ENCODE measurements around the gene GDAP1L1.

GDAP1L1 gene

DNA sequence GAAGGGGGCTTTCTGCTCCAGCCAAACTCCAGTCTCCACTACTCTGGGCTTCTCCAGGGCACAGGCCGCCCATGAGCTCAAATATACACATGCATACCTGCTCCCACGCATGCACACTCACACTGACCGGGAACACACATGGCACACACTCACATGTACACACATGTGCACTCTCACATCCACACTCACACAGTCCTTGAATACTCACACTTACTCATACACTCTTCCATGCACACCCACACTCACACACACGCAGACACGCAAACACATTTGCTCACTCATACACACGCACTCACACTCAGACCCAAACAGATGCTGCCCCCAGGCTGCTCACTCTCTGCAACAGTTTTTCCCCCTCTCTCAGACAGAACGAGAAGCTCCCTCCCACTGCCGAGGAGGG, 7.0 kb downstream of the GDAP1L1 start:
- no peak for DNase-seq
- TF ChIP-seq GATA1 (IDR thresholded peaks at IDR 0.05; ENCODE audit: low read depth, low read length) (no peak), POLR2A (IDR thresholded peaks at IDR 0.05; ENCODE audit: low read length) (no peak)

DNA sequence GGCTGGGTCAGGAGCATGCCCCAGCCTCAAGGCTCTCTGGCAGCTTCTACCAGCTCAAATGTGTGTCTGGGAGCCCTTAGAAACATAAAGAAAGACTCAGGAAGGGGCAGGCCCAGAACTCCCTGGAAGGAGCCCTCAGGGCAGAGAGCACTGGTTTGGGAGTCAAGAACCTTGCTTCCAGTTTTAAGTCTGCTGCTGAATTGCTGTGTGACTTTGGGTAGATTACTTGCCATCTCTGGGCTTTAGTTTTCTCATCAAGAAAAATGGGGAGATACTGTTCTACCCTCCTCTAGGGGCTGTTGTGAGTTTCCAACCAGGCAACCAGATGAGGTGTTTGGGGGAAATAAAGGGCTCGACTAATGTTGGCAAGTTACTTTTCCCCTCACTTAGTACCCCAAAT, 8.8 kb downstream of the GDAP1L1 start:
- TF ChIP-seq GATA1 (IDR thresholded peaks at IDR 0.05; ENCODE audit: low read depth, low read length) (no peak), POLR2A (IDR thresholded peaks at IDR 0.05; ENCODE audit: low read length) (no peak)
- no peak for DNase-seq

DNA sequence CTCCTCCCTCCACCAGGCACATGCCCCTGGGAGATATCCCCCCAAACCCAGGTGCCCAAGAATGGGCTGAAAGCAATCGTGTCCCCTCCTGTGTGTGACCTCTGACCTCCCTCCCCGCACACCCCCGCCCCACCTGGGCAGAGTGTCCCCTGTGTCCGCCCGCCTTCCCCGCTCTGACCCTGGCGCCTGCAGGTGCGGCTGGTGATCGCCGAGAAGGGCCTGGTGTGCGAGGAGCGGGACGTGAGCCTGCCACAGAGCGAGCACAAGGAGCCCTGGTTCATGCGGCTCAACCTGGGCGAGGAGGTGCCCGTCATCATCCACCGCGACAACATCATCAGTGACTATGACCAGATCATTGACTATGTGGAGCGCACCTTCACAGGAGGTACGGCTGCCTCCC, 9.9 kb downstream of the GDAP1L1 start:
- no peak for TF ChIP-seq POLR2A (IDR thresholded peaks at IDR 0.05; ENCODE audit: low read length)
- TF ChIP-seq GATA1 (IDR thresholded peaks at IDR 0.05; ENCODE audit: low read depth, low read length) = no peak
- no peak for DNase-seq

DNA sequence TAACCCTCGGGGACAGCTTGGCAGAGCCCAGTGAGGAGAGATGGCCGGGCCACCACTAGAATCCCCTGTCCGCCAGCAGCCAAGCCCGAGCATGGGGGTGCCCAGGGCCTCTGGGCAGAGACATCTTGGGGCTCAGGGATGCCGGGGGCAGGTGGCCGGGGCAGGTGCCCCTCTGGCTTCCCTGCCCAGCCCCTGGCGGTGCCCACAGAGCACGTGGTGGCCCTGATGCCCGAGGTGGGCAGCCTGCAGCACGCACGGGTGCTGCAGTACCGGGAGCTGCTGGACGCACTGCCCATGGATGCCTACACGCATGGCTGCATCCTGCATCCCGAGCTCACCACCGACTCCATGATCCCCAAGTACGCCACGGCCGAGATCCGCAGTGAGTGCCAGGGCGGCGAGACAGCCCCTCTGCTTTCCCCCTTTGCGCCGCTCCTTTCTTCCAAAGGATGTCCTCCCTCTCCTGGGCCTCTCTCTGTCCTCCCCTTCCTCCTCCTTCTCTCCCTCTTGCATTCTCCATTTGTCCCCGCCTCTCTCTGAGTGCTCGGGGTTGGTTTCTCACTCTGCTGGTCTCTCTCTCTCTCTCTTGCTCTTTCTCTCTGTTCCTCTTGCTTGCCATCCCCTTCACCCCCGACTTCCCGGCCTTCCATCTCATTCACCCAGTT, 11.2 kb downstream of the GDAP1L1 start:
- TF ChIP-seq GATA1 (IDR thresholded peaks at IDR 0.05; ENCODE audit: low read depth, low read length) = no peak
- TF ChIP-seq POLR2A (IDR thresholded peaks at IDR 0.05; ENCODE audit: low read length) = no peak
- no peak for DNase-seq

DNA sequence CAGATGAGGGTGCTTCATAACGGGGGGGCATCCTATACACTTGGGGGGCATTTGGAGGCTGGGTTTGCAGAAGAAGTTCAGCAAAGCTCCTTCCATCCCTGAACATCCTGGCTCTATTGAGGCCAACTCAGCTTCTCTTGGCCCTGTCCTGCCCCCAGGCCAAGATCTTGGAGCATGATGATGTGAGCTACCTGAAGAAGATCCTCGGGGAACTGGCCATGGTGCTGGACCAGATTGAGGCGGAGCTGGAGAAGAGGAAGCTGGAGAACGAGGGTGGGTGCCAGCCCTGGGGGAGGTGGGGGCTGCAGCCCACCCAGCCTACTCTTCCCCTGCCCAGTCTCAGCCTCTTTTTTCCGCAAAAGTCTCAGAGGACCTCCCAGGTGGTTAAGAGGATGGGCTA, 17.2 kb downstream of the GDAP1L1 start:
- no peak for DNase-seq
- no peak for TF ChIP-seq POLR2A (IDR thresholded peaks at IDR 0.05; ENCODE audit: low read length)
- TF ChIP-seq GATA1 (IDR thresholded peaks at IDR 0.05; ENCODE audit: low read depth, low read length) = no peak

DNA sequence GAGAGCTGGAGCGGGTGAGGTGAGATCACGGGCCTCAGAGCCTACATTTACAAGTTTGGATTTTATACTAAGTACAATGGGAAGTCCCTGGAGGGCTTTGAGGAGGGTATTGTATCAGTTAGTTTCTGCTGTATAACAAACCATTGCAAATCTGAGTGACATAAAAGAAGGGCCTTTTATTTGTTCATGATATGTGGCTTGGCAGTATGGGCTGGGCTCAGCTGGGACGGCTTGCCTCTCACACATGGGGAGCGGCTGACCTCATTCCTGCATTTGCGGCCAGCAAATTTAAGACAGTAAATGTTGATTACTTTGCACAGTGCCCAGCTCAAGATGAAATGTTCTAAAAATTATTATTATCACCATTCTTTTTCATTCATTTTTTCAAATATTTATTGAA, 21.7 kb downstream of the GDAP1L1 start:
- TF ChIP-seq POLR2A (IDR thresholded peaks at IDR 0.05; ENCODE audit: low read length) (no peak), GATA1 (IDR thresholded peaks at IDR 0.05; ENCODE audit: low read depth, low read length) (no peak)
- DNase-seq = no peak

DNA sequence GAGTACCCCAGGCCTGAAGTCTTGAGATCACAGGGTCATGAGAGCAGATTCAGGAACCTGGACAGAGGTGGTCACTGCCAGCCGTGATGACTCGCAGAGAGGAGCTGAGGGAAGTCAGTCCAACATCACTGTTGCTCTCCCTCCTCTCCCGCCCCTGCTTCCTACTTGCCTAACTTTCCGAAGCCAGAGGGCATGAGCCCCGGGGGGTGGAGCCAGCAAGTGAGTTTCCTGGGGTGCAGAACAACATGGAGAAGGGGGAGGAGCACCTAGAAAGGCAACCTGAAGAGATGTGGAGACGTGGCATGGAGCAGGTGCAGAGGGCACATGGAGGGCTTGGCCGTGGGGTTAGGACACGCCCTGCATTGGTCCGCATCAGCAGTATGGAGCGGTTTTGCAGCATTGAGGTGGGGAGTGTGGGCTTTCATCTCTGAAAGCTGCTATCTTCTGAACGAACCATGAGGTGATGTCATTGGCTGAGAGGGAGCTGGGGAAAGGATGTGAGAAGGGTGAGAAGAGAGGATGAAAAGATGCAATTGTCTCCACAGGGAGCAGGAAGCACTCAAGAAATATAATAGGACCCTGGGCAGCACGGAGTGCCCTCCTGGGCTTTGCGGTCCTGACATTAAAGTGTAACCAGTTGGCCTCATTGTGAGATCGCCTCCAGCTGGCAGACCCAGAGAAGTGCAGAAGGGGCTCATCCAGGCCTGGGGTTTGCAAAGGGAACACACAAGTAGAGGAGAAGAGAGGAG, 25.0 kb downstream of the GDAP1L1 start:
- DNase-seq = peak; percentile 23 to 30
- TF ChIP-seq GATA1 (IDR thresholded peaks at IDR 0.05; ENCODE audit: low read depth, low read length) (no peak), POLR2A (IDR thresholded peaks at IDR 0.05; ENCODE audit: low read length) (no peak)

DNA sequence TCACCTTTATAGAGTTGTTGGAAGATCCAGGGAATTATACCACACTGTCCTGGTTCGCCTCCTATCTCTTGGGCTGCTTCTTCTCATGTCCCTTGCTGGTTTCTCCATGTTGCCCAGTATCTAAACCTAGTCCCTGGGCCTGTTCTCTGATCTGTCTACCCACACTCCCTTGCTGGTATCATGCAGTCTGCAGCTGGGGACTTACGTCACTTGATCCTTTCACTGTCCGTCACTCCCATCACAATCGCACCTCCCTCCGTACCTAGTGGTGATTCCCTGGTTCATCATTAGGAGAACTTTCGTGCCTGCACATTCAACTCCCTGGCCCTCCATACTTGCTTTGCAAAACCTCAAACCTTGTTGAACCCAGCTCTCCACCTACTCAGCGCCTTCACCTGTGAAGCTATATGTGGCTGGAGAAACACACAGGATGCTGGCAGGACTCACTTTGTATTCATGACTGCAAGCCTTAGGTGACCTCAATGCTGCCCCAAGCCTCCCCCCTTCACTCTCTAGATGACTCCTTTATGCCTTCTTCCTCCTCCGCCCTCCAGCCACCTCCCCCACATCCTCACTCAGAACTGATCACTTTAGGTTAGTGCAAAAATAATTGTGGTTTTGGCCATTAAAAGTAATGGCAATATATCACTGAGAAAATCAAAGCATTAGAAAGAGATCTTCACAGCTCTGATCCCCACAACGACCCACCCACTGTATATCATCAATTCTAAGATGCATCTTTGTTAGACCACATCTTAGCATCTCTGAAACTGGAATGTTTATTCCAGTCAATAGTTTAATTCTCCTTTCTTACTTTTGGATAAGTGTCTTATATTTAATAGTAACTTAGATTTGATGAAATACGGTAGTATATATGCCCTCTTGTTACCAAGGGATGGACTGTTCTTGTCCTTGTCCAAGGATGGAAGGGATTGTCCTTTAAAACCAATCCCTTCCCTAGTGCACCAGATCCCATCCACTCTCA, 26.4 kb downstream of the GDAP1L1 start:
- no peak for DNase-seq
- TF ChIP-seq GATA1 (IDR thresholded peaks at IDR 0.05; ENCODE audit: low read depth, low read length) = no peak
- TF ChIP-seq POLR2A (IDR thresholded peaks at IDR 0.05; ENCODE audit: low read length) = no peak

DNA sequence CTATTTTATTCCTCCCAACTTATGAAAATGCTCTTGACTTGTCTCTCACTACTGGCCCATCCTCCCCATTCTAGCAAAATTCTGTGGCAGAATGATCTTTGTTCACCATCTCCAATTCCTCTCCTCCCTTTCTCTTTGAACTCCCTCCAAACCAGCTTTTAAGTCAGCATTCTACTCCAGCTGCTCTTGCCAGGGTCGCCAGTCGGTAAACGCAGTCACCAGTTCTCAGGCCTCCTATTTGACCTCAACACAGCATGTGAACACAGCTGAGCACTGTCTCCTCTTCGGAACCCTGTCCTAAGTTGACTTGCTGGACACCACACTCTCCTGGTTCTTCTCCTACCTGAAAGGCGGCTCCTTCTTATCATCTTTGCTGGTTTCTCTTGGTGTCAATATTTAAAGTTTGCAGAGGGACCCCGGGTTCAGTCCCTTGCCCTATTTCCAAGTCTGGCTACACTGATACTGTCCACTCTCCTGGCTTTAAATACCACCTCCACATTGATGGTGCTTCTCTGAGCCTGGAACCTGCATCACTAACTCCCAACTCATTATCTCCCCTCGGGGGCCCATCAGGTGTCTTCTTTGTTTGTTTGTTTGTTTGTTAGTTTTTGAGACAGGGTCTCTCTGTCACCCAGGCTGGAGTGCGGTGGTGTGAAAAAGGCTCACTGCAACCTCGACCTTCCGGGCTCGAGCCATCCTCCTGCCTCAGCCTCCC, 27.4 kb downstream of the GDAP1L1 start:
- DNase-seq = no peak
- TF ChIP-seq GATA1 (IDR thresholded peaks at IDR 0.05; ENCODE audit: low read depth, low read length) = no peak
- TF ChIP-seq POLR2A (IDR thresholded peaks at IDR 0.05; ENCODE audit: low read length) = no peak

DNA sequence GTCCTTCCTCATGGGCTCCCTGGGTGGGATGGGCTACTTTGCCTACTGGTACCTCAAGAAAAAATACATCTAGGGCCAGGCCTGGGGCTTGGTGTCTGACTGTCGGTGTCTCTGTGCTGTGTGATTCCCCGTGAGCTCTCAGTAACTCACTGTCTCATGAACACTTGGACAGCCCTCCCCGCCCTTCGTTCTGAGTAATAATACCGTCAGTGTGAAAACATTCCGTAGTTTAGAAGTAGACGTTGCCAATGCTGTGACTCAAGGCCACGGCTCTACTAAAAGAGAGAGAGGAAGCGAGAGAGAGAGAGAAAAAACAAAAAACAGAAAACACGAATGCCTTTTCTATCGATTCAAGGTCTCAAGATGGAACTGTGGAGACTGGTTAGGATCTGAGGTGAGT, 32.1 kb downstream of the GDAP1L1 start:
- TF ChIP-seq GATA1 (IDR thresholded peaks at IDR 0.05; ENCODE audit: low read depth, low read length) = no peak
- TF ChIP-seq POLR2A (IDR thresholded peaks at IDR 0.05; ENCODE audit: low read length) = no peak
- DNase-seq = no peak

DNA sequence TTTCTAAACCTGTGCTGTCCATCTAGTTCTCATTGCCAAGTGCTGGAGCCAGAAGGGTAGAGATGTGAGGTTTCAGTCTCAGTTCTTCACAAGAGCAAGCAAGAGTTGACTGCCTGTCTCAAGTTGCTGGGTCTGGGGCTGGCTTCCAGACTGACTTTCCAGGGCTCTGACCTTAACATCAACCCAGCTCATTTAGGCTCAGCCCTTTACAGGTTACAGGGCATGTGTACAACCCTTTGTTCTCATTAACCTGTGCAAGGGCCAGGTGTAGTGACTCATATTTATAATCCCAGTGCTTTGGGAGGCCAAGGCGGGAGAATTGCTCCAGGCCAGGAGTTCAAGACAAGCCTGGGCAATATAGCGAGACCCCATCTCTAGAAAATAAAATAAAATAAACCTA, 33.3 kb downstream of the GDAP1L1 start:
- DNase-seq = no peak
- TF ChIP-seq POLR2A (IDR thresholded peaks at IDR 0.05; ENCODE audit: low read length) (no peak), GATA1 (IDR thresholded peaks at IDR 0.05; ENCODE audit: low read depth, low read length) (no peak)

DNA sequence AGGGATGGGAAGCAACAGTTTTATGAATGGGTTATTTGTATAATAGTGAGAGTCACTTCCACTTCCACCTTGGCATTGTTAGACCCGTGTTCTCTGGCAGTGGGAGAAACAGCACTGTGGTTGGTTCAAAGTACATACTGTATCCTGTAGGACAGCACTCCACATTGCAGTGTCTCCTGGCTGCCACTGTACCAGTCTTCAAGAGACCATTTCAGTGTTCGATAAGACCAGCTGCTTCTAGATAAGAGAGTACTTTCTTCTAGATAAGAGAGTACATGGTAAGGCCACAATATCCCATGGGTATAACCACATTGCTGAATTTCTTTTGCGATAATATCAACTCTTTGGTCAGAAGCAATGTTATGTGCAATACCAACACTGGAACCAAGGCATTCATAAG, 35.1 kb downstream of the GDAP1L1 start:
- peak; percentile 59 to 89 for DNase-seq
- TF ChIP-seq POLR2A (IDR thresholded peaks at IDR 0.05; ENCODE audit: low read length) = no peak
- TF ChIP-seq GATA1 (IDR thresholded peaks at IDR 0.05; ENCODE audit: low read depth, low read length) = peak; percentile 39

DNA sequence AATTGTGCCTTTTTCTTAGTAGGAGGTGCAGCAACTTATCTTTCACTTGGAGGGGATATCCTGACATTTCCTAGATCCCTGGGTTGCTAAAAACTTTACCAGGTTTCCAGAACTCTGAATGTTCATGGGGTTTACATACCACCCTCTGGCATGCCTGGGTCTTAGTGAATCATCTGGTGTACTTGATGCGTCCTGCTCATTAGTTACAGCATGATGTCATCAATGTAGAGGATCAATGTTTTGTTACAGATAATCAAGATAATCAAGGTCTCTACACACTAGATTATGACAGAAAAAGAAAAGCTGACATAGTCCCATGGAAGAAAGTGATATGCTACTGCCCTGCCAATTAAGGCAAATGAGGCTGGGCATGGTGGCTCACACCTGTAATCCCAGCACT, 36.9 kb downstream of the GDAP1L1 start:
- no peak for DNase-seq
- TF ChIP-seq GATA1 (IDR thresholded peaks at IDR 0.05; ENCODE audit: low read depth, low read length) (no peak), POLR2A (IDR thresholded peaks at IDR 0.05; ENCODE audit: low read length) (no peak)

All from erythroblast (primary cell).